Kidney epithelial cell (primary cell): ENCODE measurements around the gene RNASEH1. TPM values are rescaled to one million over a fixed set of nuclear protein-coding genes. Genes with fewer than 3 reads are reported as not detected.
"Not testable (repeated sequence)": the region's sequence is repeated elsewhere in the genome, so short reads cannot be mapped to it uniquely, and the experiment has no call there.

Experiments
- DNase-seq: peaks from one replicate; pipeline ENCODE4 v3.0.0-alpha.2; 2010; ENCODE audit warnings: low read depth
- H3K27me3 ChIP-seq: 2 replicates; pipeline ENCODE4 v1.6.0; 2011; ENCODE audit warnings: low read length; ENCODE audit not compliant: control insufficient read depth, insufficient read depth
- H3K36me3 ChIP-seq: 2 replicates; pipeline ENCODE4 v1.5.1; 2011; ENCODE audit warnings: low read length; ENCODE audit not compliant: control insufficient read depth, insufficient read depth
- H3K4me3 ChIP-seq: 2 replicates; pipeline ENCODE4 v1.5.1; 2011; ENCODE audit warnings: low read depth, mild to moderate bottlenecking, control low read depth, low read length
- CTCF ChIP-seq: IDR thresholded peaks from 2 replicates; pipeline ENCODE4 v1.5.1; 2011; ENCODE audit warnings: mild to moderate bottlenecking, moderate library complexity, low read length, control low read depth, inconsistent platforms; ENCODE audit not compliant: insufficient read depth, poor library complexity, severe bottlenecking
- total RNA-seq: library from RNA; depleted of rRNA; stranded (reverse); fragments of >200 nt; gene quantifications from 2 replicates; pipeline ENCODE4 v1.2.3, GENCODE V29; 2015

RNASEH1 gene
- total RNA-seq, 1 donor from 2014 or later, result 43.0 TPM

DNA sequence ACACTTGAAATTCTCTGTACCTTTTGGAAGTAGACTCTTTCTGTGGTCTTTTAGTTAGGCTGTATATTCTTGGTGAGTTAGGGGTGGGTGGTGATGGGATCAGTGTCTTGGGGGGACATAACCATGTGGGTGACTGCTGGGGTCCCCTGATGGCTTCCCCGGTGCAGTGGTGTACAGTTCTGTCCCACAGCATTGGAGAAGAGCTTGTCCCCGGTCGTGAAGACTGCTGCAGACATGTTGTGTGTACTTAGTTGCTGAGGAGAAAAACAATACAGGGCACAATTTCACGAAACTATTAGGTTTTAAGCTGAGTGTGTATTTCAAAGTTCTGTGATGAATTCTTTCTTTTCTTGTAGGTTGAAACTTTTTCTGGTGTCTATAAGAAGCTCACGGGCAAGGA lies 22.3 kb upstream of the RNASEH1 start:
- TF ChIP-seq CTCF, result no peak
- H3K36me3 ChIP-seq, result peaks cover 1% of the 10 kb centered on the region
- DNase-seq, result no peak
- no peak overlapping the region for H3K4me3 ChIP-seq
- H3K27me3 ChIP-seq, result no peaks in the 10 kb centered on the region

GRCh38 chr2:3578987-3579386 lies 20.9 kb upstream of the RNASEH1 start:
- DNase-seq, result no peak
- Histone ChIP-seq H3K36me3 (peaks cover 1% of the 10 kb centered on the region), H3K27me3 (no peaks in the 10 kb centered on the region), H3K4me3 (no peak overlapping the region)
- TF ChIP-seq CTCF, result no peak

GRCh38 chr2:3576263-3576630 lies 18.1 kb upstream of the RNASEH1 start:
- H3K27me3 ChIP-seq, H3K36me3 ChIP-seq, DNase-seq: not testable (repeated sequence)
- peak overlapping the region; percentile 91 for H3K4me3 ChIP-seq

DNA sequence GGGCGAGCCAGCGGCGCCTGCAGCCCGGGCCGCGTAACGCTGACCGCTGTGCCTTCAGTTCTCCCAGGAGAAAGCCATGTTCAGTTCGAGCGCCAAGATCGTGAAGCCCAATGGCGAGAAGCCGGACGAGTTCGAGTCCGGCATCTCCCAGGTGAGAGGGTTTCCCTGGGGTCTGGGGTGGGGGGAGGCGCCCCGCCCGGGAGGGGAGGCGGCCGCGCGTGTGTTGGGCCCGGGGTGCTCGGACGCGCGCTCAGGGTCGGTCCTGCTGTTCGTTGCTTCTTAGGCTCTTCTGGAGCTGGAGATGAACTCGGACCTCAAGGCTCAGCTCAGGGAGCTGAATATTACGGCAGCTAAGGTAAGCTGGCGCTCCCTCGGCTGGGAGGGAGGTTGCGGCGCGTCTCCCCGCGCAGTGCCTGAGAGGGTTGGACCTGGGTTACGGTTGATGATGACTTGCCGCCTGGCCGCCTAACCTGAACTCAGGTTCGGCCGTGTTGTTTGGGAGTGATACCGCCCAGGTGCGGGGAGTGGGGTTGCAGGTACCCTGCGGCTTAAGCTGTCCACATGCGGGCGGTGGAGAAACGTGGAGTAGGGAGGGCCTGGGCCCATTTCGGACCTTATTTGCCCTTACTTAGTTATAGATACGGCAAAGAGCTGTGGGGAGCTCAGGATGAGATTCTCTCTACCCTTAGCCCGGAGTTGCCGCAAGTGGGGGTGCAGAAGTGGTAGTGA lies 17.6 kb upstream of the RNASEH1 start:
- TF ChIP-seq CTCF, result no peak
- DNase-seq, result no peak
- Histone ChIP-seq H3K36me3 (no peaks in the 10 kb centered on the region), H3K4me3 (peak overlapping the region; percentile 91), H3K27me3 (no peaks in the 10 kb centered on the region)

DNA sequence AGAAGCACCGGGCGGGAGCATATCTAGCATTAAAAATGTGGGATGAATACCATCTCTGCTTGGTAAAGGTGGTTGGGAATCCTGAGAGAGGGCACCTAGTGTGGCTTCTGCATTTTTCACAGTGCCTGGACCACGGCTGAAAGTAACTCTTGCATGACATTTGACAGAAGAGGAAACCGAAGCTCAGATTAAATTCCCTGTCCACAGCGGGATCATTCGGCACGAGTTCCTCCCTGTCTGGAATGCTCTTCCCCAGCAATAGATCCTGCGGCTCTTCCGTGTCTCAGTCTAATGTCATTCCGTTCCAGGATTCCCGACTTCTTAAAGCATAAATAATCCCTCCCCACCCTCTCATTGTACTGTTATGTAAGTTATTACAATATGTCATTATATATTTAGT lies 16.0 kb upstream of the RNASEH1 start:
- TF ChIP-seq CTCF, result no peak
- Histone ChIP-seq H3K4me3 (no peak overlapping the region), H3K27me3 (no peaks in the 10 kb centered on the region), H3K36me3 (no peaks in the 10 kb centered on the region)
- no peak for DNase-seq

DNA sequence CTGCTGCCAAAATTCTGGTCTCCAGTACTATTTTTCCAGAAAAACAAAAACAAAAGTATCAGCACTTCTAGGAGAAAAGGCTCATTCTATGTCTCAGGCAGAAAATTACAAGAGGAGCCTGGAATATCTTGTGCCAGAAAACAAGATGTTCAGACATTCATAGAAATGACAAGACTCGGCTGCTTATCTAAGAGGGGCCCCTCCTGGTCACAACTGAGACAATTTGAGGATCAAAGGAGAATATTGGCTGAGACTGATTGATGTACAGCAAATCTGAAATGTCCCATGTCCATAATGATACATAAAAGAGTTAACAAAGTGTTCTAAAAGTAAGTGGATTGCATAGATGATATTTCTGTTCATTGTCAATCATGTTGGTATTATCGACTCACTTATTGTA lies 14.5 kb upstream of the RNASEH1 start:
- no peak for DNase-seq
- no peaks in the 10 kb centered on the region for H3K27me3 ChIP-seq
- no peak overlapping the region for H3K4me3 ChIP-seq
- no peaks in the 10 kb centered on the region for H3K36me3 ChIP-seq
- no peak for TF ChIP-seq CTCF
